Measurements from ENCODE around the gene NANOS3. TPM values are rescaled to one million over a fixed set of nuclear protein-coding genes. Genes with fewer than 3 reads are reported as not detected.

The NANOS3 gene
- total and polyA plus RNA-seq, 2 of the 13 experiments (the other 11 are each of a cell fraction or from before 2014, with no cell fraction given), result 0.21 TPM; not detected in 1

DNA sequence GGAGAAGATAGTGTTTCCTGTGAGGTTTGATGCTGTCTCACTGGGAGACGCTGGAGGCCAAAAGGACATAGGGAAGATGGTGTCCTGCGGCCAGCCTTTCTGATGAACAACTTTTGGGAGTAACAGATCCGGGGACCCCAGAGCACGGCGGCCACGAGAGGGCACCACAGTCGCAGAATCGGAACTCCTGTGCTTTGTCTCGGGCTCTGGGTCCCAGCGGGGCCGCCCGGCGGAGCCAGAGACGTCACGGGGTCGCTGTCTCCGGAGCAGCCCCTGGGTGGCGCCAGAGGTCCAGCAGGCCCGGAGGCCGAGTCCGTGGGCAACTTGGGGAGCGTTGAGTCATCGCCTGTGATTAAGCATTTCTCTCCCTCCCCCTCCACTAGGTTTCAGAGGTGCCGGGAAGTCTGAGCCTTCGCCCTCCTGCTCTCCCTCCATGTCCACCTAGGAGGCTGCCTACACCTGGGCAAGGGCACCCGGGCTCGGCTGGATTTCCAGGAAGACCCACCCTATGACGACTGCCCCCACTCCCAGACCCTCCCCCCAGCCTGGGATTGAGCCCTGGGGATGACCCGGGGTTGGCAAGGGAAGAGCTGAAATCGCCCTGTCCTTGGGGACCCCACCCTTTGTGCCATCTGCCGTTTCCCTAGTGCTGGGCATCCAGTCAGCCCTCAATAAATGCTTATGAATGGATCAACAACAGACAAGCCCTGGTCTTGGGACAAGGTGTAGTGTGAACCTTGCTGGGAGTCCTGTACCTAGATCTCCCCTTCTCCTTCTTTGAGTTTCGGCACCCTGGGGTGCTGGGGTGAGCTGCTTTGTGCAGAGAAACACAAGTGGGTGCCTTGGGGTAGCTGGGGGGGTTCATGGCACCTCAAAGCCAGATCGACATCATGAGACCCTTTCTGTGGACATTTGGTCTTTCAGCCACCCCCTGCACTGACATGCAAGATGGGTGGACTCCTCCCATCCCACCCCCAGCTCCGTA lies 3.4 kb downstream of the NANOS3 start (continued):
- TF ChIP-seq, protein P1, sequence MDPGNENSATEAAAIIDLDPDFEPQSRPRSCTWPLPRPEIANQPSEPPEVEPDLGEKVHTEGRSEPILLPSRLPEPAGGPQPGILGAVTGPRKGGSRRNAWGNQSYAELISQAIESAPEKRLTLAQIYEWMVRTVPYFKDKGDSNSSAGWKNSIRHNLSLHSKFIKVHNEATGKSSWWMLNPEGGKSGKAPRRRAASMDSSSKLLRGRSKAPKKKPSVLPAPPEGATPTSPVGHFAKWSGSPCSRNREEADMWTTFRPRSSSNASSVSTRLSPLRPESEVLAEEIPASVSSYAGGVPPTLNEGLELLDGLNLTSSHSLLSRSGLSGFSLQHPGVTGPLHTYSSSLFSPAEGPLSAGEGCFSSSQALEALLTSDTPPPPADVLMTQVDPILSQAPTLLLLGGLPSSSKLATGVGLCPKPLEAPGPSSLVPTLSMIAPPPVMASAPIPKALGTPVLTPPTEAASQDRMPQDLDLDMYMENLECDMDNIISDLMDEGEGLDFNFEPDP (CRISPR knock-in tag; conservative IDR thresholded peaks at IDR 0.05), result no peak
- TF ChIP-seq MYNN (CRISPR knock-in tag; IDR thresholded peaks at IDR 0.05; ENCODE audit: low read depth) (no peak), ZNF446 (CRISPR knock-in tag; IDR thresholded peaks at IDR 0.05) (no peak), FOXK1 (CRISPR knock-in tag; IDR thresholded peaks at IDR 0.05; ENCODE audit: borderline replicate concordance, low read depth) (0 out of 2 replicates have a peak, but pooled peaks have one; percentile 40), IKZF4 (CRISPR knock-in tag; IDR thresholded peaks at IDR 0.05; ENCODE audit: borderline replicate concordance, low read depth, not compliant biosample characterization) (no peak), ZNF431 (CRISPR knock-in tag; IDR thresholded peaks at IDR 0.05; ENCODE audit: borderline replicate concordance, low read depth) (no peak), STAG1 (CRISPR knock-in tag; IDR thresholded peaks at IDR 0.05) (peak; percentile 99), ZNF432 (CRISPR knock-in tag; IDR thresholded peaks at IDR 0.05; ENCODE audit: borderline replicate concordance) (no peak)
- TF ChIP-seq, protein P2, sequence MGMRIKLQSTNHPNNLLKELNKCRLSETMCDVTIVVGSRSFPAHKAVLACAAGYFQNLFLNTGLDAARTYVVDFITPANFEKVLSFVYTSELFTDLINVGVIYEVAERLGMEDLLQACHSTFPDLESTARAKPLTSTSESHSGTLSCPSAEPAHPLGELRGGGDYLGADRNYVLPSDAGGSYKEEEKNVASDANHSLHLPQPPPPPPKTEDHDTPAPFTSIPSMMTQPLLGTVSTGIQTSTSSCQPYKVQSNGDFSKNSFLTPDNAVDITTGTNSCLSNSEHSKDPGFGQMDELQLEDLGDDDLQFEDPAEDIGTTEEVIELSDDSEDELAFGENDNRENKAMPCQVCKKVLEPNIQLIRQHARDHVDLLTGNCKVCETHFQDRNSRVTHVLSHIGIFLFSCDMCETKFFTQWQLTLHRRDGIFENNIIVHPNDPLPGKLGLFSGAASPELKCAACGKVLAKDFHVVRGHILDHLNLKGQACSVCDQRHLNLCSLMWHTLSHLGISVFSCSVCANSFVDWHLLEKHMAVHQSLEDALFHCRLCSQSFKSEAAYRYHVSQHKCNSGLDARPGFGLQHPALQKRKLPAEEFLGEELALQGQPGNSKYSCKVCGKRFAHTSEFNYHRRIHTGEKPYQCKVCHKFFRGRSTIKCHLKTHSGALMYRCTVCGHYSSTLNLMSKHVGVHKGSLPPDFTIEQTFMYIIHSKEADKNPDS (CRISPR knock-in tag; IDR thresholded peaks at IDR 0.05), result no peak
- TF ChIP-seq, protein P3, sequence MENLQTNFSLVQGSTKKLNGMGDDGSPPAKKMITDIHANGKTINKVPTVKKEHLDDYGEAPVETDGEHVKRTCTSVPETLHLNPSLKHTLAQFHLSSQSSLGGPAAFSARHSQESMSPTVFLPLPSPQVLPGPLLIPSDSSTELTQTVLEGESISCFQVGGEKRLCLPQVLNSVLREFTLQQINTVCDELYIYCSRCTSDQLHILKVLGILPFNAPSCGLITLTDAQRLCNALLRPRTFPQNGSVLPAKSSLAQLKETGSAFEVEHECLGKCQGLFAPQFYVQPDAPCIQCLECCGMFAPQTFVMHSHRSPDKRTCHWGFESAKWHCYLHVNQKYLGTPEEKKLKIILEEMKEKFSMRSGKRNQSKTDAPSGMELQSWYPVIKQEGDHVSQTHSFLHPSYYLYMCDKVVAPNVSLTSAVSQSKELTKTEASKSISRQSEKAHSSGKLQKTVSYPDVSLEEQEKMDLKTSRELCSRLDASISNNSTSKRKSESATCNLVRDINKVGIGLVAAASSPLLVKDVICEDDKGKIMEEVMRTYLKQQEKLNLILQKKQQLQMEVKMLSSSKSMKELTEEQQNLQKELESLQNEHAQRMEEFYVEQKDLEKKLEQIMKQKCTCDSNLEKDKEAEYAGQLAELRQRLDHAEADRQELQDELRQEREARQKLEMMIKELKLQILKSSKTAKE (CRISPR knock-in tag; IDR thresholded peaks at IDR 0.05; ENCODE audit: borderline replicate concordance), result no peak
- TF ChIP-seq, protein P4, sequence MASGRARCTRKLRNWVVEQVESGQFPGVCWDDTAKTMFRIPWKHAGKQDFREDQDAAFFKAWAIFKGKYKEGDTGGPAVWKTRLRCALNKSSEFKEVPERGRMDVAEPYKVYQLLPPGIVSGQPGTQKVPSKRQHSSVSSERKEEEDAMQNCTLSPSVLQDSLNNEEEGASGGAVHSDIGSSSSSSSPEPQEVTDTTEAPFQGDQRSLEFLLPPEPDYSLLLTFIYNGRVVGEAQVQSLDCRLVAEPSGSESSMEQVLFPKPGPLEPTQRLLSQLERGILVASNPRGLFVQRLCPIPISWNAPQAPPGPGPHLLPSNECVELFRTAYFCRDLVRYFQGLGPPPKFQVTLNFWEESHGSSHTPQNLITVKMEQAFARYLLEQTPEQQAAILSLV (CRISPR knock-in tag; IDR thresholded peaks at IDR 0.05; ENCODE audit: borderline replicate concordance), result no peak
- TF ChIP-seq, protein P5, sequence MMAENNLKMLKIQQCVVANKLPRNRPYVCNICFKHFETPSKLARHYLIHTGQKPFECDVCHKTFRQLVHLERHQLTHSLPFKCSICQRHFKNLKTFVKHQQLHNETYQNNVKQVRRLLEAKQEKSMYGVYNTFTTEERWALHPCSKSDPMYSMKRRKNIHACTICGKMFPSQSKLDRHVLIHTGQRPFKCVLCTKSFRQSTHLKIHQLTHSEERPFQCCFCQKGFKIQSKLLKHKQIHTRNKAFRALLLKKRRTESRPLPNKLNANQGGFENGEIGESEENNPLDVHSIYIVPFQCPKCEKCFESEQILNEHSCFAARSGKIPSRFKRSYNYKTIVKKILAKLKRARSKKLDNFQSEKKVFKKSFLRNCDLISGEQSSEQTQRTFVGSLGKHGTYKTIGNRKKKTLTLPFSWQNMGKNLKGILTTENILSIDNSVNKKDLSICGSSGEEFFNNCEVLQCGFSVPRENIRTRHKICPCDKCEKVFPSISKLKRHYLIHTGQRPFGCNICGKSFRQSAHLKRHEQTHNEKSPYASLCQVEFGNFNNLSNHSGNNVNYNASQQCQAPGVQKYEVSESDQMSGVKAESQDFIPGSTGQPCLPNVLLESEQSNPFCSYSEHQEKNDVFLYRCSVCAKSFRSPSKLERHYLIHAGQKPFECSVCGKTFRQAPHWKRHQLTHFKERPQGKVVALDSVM (CRISPR knock-in tag; IDR thresholded peaks at IDR 0.05), result 0 out of 2 replicates have a peak, but pooled peaks have one; percentile 25
- TF ChIP-seq, protein P6, sequence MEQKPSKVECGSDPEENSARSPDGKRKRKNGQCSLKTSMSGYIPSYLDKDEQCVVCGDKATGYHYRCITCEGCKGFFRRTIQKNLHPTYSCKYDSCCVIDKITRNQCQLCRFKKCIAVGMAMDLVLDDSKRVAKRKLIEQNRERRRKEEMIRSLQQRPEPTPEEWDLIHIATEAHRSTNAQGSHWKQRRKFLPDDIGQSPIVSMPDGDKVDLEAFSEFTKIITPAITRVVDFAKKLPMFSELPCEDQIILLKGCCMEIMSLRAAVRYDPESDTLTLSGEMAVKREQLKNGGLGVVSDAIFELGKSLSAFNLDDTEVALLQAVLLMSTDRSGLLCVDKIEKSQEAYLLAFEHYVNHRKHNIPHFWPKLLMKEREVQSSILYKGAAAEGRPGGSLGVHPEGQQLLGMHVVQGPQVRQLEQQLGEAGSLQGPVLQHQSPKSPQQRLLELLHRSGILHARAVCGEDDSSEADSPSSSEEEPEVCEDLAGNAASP (CRISPR knock-in tag; IDR thresholded peaks at IDR 0.05; ENCODE audit: borderline replicate concordance), result no peak
- TF ChIP-seq, protein P7, sequence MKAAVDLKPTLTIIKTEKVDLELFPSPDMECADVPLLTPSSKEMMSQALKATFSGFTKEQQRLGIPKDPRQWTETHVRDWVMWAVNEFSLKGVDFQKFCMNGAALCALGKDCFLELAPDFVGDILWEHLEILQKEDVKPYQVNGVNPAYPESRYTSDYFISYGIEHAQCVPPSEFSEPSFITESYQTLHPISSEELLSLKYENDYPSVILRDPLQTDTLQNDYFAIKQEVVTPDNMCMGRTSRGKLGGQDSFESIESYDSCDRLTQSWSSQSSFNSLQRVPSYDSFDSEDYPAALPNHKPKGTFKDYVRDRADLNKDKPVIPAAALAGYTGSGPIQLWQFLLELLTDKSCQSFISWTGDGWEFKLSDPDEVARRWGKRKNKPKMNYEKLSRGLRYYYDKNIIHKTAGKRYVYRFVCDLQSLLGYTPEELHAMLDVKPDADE (CRISPR knock-in tag; IDR thresholded peaks at IDR 0.05), result no peak

All from HepG2 (cell line).